ENCODE data around the gene HIKESHI.

DNA sequence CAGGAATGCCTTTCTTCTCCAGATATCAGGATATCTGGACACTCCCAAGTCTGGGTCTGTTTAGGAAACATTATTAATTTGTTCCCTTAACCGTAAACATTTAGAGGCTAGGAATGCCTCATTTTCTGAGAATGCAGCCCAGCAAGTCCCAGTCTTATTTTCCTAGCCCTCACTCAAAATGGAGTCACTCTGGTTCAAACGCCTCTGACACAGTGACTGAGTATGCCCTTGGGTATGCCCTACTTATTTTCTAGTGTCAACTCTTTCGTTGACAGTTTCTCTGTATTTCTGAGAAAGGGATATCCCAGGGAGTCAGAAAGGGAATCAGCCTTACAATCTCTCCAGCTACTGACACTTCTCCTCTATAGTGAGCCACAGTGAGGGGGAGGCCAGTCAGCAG, 56.7 kb downstream of the HIKESHI start:
- TF ChIP-seq CTCF (conservative IDR thresholded peaks at IDR 0.05) (no peak), ZFX (IDR thresholded peaks at IDR 0.05) (no peak)
